Astrocyte (in vitro differentiated cells and primary cell): ENCODE results near the gene LHFPL5. TPM values are rescaled to one million over a fixed set of nuclear protein-coding genes. Genes with fewer than 3 reads are reported as not detected.

ENCODE experiments used
- DNase-seq: peaks from one replicate; pipeline ENCODE4 v3.0.0-alpha.2; 2010; ENCODE audit warnings: low read depth
- FAIRE-seq: peaks from 2 replicates; lab custom pipeline; 2011; peaks lifted over from hg19 to GRCh38; lab: Jason Lieb, UNC
- H2AFZ ChIP-seq: 2 replicates; pipeline ENCODE4 v1.6.0; 2012; ENCODE audit warnings: low read depth, low read length, inconsistent platforms
- H3K27ac ChIP-seq: 2 replicates; pipeline ENCODE4 v1.5.1; 2011; ENCODE audit warnings: low read depth, low read length, inconsistent platforms
- H3K27me3 ChIP-seq: 2 replicates; pipeline ENCODE4 v1.6.0; 2011; ENCODE audit warnings: low read length, inconsistent platforms; ENCODE audit not compliant: insufficient read depth
- H3K36me3 ChIP-seq: 2 replicates; pipeline ENCODE4 v1.5.1; 2011; ENCODE audit warnings: low read length, inconsistent platforms; ENCODE audit not compliant: insufficient read depth
- H3K4me1 ChIP-seq: 2 replicates; pipeline ENCODE4 v1.5.1; 2011; ENCODE audit warnings: low read length, inconsistent platforms; ENCODE audit not compliant: insufficient read depth
- H3K4me2 ChIP-seq: 2 replicates; pipeline ENCODE4 v1.6.0; 2012; ENCODE audit warnings: low read length, inconsistent platforms
- H3K4me3 ChIP-seq: 2 replicates; pipeline ENCODE4 v1.5.1; 2011; ENCODE audit warnings: low read depth, mild to moderate bottlenecking, low read length, inconsistent platforms; ENCODE audit not compliant: insufficient read depth
- H3K79me2 ChIP-seq: 2 replicates; pipeline ENCODE4 v1.6.0; 2012; ENCODE audit warnings: mild to moderate bottlenecking, low read length, inconsistent platforms; ENCODE audit not compliant: insufficient read depth
- H3K9ac ChIP-seq: 2 replicates; pipeline ENCODE4 v1.6.0; 2012; ENCODE audit warnings: mild to moderate bottlenecking, low read length, inconsistent platforms
- H3K9me3 ChIP-seq: 2 replicates; pipeline ENCODE4 v1.5.1; 2012; ENCODE audit warnings: low read depth, mild to moderate bottlenecking, low read length, inconsistent platforms; ENCODE audit not compliant: insufficient read depth
- H4K20me1 ChIP-seq: 2 replicates; pipeline ENCODE4 v1.6.0; 2012; ENCODE audit warnings: low read length, inconsistent platforms; ENCODE audit not compliant: insufficient read depth
- H3K27ac Mint-ChIP-seq: one replicate; pipeline ENCODE4 v1.8.0; 2021; ENCODE audit warnings: mild to moderate bottlenecking, mixed read lengths; ENCODE audit not compliant: unreplicated experiment
- H3K27me3 Mint-ChIP-seq: one replicate; pipeline ENCODE4 v1.8.0; 2021; ENCODE audit warnings: low read depth, mixed read lengths; ENCODE audit not compliant: unreplicated experiment
- H3K36me3 Mint-ChIP-seq: one replicate; pipeline ENCODE4 v1.8.0; 2021; ENCODE audit warnings: low read depth, mixed read lengths; ENCODE audit not compliant: unreplicated experiment
- H3K4me1 Mint-ChIP-seq: one replicate; pipeline ENCODE4 v1.8.0; 2021; ENCODE audit warnings: low read depth, mixed read lengths; ENCODE audit not compliant: unreplicated experiment
- H3K4me3 Mint-ChIP-seq: one replicate; pipeline ENCODE4 v1.8.0; 2021; ENCODE audit warnings: mild to moderate bottlenecking, moderate library complexity, mixed read lengths; ENCODE audit not compliant: unreplicated experiment
- H3K9me3 Mint-ChIP-seq: one replicate; pipeline ENCODE4 v1.8.0; 2021; ENCODE audit warnings: mild to moderate bottlenecking, mixed read lengths; ENCODE audit not compliant: unreplicated experiment
- EZH2 ChIP-seq: IDR thresholded peaks from 2 replicates; pipeline ENCODE4 v1.6.1; 2012; ENCODE audit warnings: mild to moderate bottlenecking, low read length, inconsistent platforms; ENCODE audit not compliant: insufficient read depth
- total RNA-seq: library from RNA; stranded (reverse); gene quantifications from 2 replicates; pipeline ENCODE4 v1.2.1, GENCODE V29; 2021
- TF ChIP-seq, protein P1 (sequence below): IDR thresholded peaks from 2 replicates; pipeline ENCODE4 v1.5.1; 2011; ENCODE audit warnings: low read depth, mild to moderate bottlenecking, inconsistent platforms, low read length, moderate library complexity; ENCODE audit not compliant: insufficient read depth

The LHFPL5 gene
- total RNA-seq, 1 donor from 2014 or later, result not detected

DNA sequence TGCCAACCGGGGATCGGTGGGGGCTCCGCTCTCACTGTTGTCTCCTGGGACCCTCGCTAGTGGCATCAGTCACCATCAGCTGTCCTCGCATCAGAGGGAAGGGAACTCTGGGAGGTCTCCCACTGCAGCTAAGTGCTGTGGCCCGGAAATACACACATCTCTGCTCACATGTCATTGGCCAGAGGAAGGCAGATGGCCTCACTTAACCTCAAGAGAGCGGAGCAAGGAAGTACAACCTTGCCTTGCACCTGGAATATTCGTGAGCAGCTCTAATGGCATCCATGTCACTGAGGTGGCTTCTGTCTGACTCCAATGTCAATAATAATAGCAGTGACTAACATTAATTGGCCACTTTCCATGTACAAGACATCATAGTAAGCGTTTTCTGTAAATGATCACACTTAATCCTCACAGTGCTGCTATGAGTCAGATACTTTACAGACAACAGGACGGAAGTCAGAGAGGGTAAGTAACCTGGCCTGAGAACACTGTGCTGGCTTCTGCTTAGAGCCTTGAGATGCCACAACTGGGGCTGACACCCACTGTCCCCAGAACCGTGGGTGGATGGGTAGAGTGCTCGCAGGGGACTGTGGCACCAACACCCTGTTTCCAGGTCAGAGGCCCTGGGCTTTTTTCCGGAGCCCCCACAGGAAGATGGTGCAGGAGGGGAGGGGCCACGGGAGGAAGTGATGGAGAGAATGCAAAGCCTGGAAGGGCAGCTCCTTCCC is 6.0 kb downstream of the LHFPL5 start:
- Mint-ChIP-seq H3K27me3 (peaks cover 24% of the 10 kb centered on the region), H3K9me3 (no peaks in the 10 kb centered on the region), H3K4me1 (peaks cover 8% of the 10 kb centered on the region), H3K4me3 (no peak overlapping the region), H3K27ac (peak overlapping the region; percentile 87), H3K36me3 (peaks cover 1% of the 10 kb centered on the region)
- H3K27me3 ChIP-seq, result peaks cover 3% of the 10 kb centered on the region
- FAIRE-seq (no peak), DNase-seq (peak; percentile 72)
- no peak overlapping the region for H3K9ac ChIP-seq
- H4K20me1 ChIP-seq, result no peaks in the 10 kb centered on the region
- H2AFZ ChIP-seq, result peak overlapping the region; percentile 29
- H3K36me3 ChIP-seq, result no peaks in the 10 kb centered on the region
- TF ChIP-seq, protein P1, sequence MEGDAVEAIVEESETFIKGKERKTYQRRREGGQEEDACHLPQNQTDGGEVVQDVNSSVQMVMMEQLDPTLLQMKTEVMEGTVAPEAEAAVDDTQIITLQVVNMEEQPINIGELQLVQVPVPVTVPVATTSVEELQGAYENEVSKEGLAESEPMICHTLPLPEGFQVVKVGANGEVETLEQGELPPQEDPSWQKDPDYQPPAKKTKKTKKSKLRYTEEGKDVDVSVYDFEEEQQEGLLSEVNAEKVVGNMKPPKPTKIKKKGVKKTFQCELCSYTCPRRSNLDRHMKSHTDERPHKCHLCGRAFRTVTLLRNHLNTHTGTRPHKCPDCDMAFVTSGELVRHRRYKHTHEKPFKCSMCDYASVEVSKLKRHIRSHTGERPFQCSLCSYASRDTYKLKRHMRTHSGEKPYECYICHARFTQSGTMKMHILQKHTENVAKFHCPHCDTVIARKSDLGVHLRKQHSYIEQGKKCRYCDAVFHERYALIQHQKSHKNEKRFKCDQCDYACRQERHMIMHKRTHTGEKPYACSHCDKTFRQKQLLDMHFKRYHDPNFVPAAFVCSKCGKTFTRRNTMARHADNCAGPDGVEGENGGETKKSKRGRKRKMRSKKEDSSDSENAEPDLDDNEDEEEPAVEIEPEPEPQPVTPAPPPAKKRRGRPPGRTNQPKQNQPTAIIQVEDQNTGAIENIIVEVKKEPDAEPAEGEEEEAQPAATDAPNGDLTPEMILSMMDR, result no peak
- TF ChIP-seq EZH2, result no peak
- H3K27ac ChIP-seq, result peak overlapping the region; percentile 21
- no peak overlapping the region for H3K4me3 ChIP-seq
- H3K4me2 ChIP-seq, result peak overlapping the region; percentile 48
- H3K79me2 ChIP-seq, result no peaks in the 10 kb centered on the region
- H3K4me1 ChIP-seq, result peaks cover 10% of the 10 kb centered on the region
- no peaks in the 10 kb centered on the region for H3K9me3 ChIP-seq

DNA sequence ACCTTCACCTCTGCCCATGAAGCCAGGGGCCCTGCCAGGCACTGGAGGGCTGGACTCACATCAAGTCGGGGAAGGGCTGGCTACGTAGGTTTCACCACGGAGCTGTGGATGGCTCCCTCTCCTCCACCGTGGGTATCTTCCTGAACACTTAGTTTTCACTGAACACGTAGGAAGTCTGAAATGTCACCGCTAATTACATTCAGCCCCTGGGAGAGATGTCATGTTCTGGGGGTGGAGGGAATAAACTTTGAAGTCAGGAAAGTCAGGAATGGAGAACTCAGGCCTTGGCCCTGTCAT is 6.5 kb downstream of the LHFPL5 start:
- no peaks in the 10 kb centered on the region for H3K79me2 ChIP-seq
- H3K4me1 Mint-ChIP-seq, result peaks cover 8% of the 10 kb centered on the region
- H3K27me3 Mint-ChIP-seq, result peaks cover 19% of the 10 kb centered on the region
- no peaks in the 10 kb centered on the region for H4K20me1 ChIP-seq
- DNase-seq, result no peak
- no peak for TF ChIP-seq EZH2
- TF ChIP-seq, protein P1, result no peak
- H3K36me3 Mint-ChIP-seq, result peaks cover 1% of the 10 kb centered on the region
- no peaks in the 10 kb centered on the region for H3K36me3 ChIP-seq
- FAIRE-seq, result no peak
- no peak overlapping the region for H3K4me3 Mint-ChIP-seq
- H2AFZ ChIP-seq, result peak overlapping the region; percentile 29
- peaks cover 3% of the 10 kb centered on the region for H3K27me3 ChIP-seq
- H3K27ac Mint-ChIP-seq, result no peak overlapping the region
- H3K4me3 ChIP-seq, result no peak overlapping the region
- H3K9me3 ChIP-seq, result no peaks in the 10 kb centered on the region
- H3K9me3 Mint-ChIP-seq, result no peaks in the 10 kb centered on the region
- peaks cover 10% of the 10 kb centered on the region for H3K4me1 ChIP-seq
- peak overlapping the region; percentile 21 for H3K27ac ChIP-seq
- no peak overlapping the region for H3K9ac ChIP-seq
- peak overlapping the region; percentile 48 for H3K4me2 ChIP-seq

DNA sequence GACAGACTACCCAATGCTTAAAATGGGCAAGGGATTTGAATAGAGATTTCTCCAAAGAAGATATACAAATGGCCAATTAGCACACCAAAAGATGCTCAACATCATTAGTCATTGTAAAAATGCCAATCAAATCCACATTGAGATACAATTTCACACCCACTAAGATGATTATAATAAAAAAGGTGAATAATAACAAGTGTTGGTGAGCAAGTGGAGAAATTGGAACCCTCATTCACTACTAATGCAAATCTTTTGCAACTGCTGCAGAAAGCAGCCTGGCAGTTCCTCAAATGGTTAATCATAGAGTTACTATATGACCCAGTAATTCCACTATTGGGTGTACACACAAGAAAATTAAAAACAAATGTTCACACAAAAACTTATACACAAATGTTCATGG is 12.4 kb downstream of the LHFPL5 start:
- Histone ChIP-seq H2AFZ (no peak overlapping the region), H3K79me2 (no peaks in the 10 kb centered on the region), H3K36me3 (no peaks in the 10 kb centered on the region), H3K27me3 (no peaks in the 10 kb centered on the region), H3K9me3 (no peaks in the 10 kb centered on the region), H3K4me2 (no peak overlapping the region), H3K9ac (no peak overlapping the region), H3K27ac (no peak overlapping the region), H4K20me1 (no peaks in the 10 kb centered on the region), H3K4me1 (no peaks in the 10 kb centered on the region), H3K4me3 (no peak overlapping the region)
- TF ChIP-seq, protein P1, result no peak
- TF ChIP-seq EZH2, result no peak
- DNase-seq (no peak), FAIRE-seq (no peak)
- Mint-ChIP-seq H3K4me3 (no peak overlapping the region), H3K27me3 (peaks cover 4% of the 10 kb centered on the region), H3K4me1 (no peaks in the 10 kb centered on the region), H3K36me3 (peaks cover 1% of the 10 kb centered on the region), H3K27ac (no peak overlapping the region), H3K9me3 (no peaks in the 10 kb centered on the region)
